Activated T-cell treated with anti-CD3 and anti-CD28 coated beads, Interleukin-2, amount 50 U/mL, for 72 hours (primary cell): ENCODE data around the gene OR1J1. TPM values are rescaled to one million over a fixed set of nuclear protein-coding genes. Genes with fewer than 3 reads are reported as not detected.

ENCODE experiments used
- ATAC-seq, 2 donors: fragments of 150-1000 bp; cut with Tn5 transposase; replicated peaks in 1 of 2; 2 replicates each; pipeline ENCODE4 v1.10.0; 2021; ENCODE audit warnings: moderate library complexity in 2 of 2, mild to moderate bottlenecking in 1 of 2
- DNase-seq, 2 donors: peaks; one replicate each; pipeline ENCODE4 v3.0.0; 2021 to 2022; ENCODE audit warnings: mixed read lengths in 1 of 2
- H3K27ac Mint-ChIP-seq: one replicate; pipeline ENCODE4 v1.8.0; 2022; ENCODE audit warnings: mild to moderate bottlenecking, moderate library complexity, mixed read lengths
- H3K27me3 Mint-ChIP-seq: one replicate; pipeline ENCODE4 v1.8.0; 2022; ENCODE audit warnings: low read depth, mixed read lengths
- H3K36me3 Mint-ChIP-seq, 2 donors: one replicate each; pipeline ENCODE4 v1.8.0; 2022; ENCODE audit warnings: mixed read lengths in 2 of 2, mild to moderate bottlenecking in 1 of 2; ENCODE audit not compliant: insufficient read depth in 2 of 2
- H3K4me1 Mint-ChIP-seq: one replicate; pipeline ENCODE4 v1.8.0; 2022; ENCODE audit warnings: low read depth, mixed read lengths
- H3K4me3 Mint-ChIP-seq, 2 donors: one replicate each; pipeline ENCODE4 v1.8.0; 2022; ENCODE audit warnings: mild to moderate bottlenecking in 2 of 2, mixed read lengths in 2 of 2, moderate library complexity in 2 of 2
- H3K9me3 Mint-ChIP-seq, 2 donors: one replicate each; pipeline ENCODE4 v1.8.0; 2022; ENCODE audit warnings: mixed read lengths in 2 of 2
- total RNA-seq, 2 donors: library from RNA; stranded (reverse); gene quantifications; one replicate each; pipeline ENCODE4 v1.2.3, GENCODE V29; 2022

Gene OR1J1
- total RNA-seq: not detected

- DNase-seq (no peak), ATAC-seq (no peak)
- H3K9me3 Mint-ChIP-seq: no peaks in the 10 kb centered on the region
- no peaks in the 10 kb centered on the region for H3K36me3 Mint-ChIP-seq
- peaks cover 7% of the 10 kb centered on the region for H3K4me1 Mint-ChIP-seq
- no peak within 1 kb of the TSS for H3K4me3 Mint-ChIP-seq
- H3K27me3 Mint-ChIP-seq: peaks cover 9% of the 10 kb centered on the region
- H3K27ac Mint-ChIP-seq: no peak within 1 kb of the TSS
Observed at GRCh38 chr9:122477826-122478225, at the start of gene OR1J1. Gene OR1J1, minus strand, starts transcription at chr9:122477926. Its CDS starts 0 bp downstream, at chr9:122477926.

- ATAC-seq (no peak), DNase-seq (no peak)
- peaks cover 14% of the 10 kb centered on the region for H3K27me3 Mint-ChIP-seq
- H3K36me3 Mint-ChIP-seq: no peaks in the 10 kb centered on the region
- no peak within 1 kb of the TSS for H3K4me3 Mint-ChIP-seq
- H3K4me1 Mint-ChIP-seq: no peaks in the 10 kb centered on the region
- H3K27ac Mint-ChIP-seq: no peak within 1 kb of the TSS
- peaks cover 0 to 3% of the 10 kb centered on the region in 2 donors for H3K9me3 Mint-ChIP-seq
Observed at GRCh38 chr9:122527193-122527592, 49.5 kb upstream of the OR1J1 start, which contains the start of gene OR1N1. Gene OR1N1, minus strand, starts transcription at chr9:122527293. Its CDS starts 0 bp downstream, at chr9:122527293.

- Mint-ChIP-seq H3K4me1 (no peaks in the 10 kb centered on the region), H3K27ac (no peak overlapping the region), H3K27me3 (peaks cover 14% of the 10 kb centered on the region), H3K9me3 (peaks cover 0 to 3% of the 10 kb centered on the region in 2 donors), H3K36me3 (no peaks in the 10 kb centered on the region), H3K4me3 (no peak overlapping the region)
- peak; percentile 19 for DNase-seq
- ATAC-seq: peak; percentile 75
Observed at GRCh38 chr9:122526602-122527001, 48.9 kb upstream of the OR1J1 start.

GRCh38 chr9:122519376-122519775 is 41.6 kb upstream of the OR1J1 start:
- peaks cover 0 to 3% of the 10 kb centered on the region in 2 donors for H3K9me3 Mint-ChIP-seq
- DNase-seq: no peak
- ATAC-seq: no peak

GRCh38 chr9:122518841-122519240 is 41.1 kb upstream of the OR1J1 start, which contains the start of gene OR1J4:
Gene OR1J4, plus strand, starts transcription at chr9:122519141. Its CDS starts 0 bp downstream, at chr9:122519141.
- Mint-ChIP-seq H3K27me3 (peaks cover 13% of the 10 kb centered on the region), H3K27ac (no peak within 1 kb of the TSS), H3K4me1 (no peaks in the 10 kb centered on the region), H3K4me3 (no peak within 1 kb of the TSS), H3K9me3 (peaks cover 0 to 3% of the 10 kb centered on the region in 2 donors), H3K36me3 (no peaks in the 10 kb centered on the region)
- DNase-seq: no peak
- no peak for ATAC-seq

More at GRCh38 chr9:122519376-122519775, 41.6 kb upstream of the OR1J1 start:
- Mint-ChIP-seq H3K4me1 (no peaks in the 10 kb centered on the region), H3K4me3 (no peak overlapping the region), H3K27ac (no peak overlapping the region), H3K27me3 (peaks cover 13% of the 10 kb centered on the region), H3K36me3 (no peaks in the 10 kb centered on the region)

GRCh38 chr9:122518226-122518625 is 40.5 kb upstream of the OR1J1 start:
- DNase-seq (no peak), ATAC-seq (no peak)
- Mint-ChIP-seq H3K27ac (no peak overlapping the region), H3K36me3 (no peaks in the 10 kb centered on the region), H3K4me3 (no peak overlapping the region), H3K9me3 (peaks cover 0 to 3% of the 10 kb centered on the region in 2 donors), H3K27me3 (peaks cover 11% of the 10 kb centered on the region), H3K4me1 (no peaks in the 10 kb centered on the region)

- Mint-ChIP-seq H3K27ac (no peak within 1 kb of the TSS), H3K4me1 (no peaks in the 10 kb centered on the region), H3K4me3 (no peak within 1 kb of the TSS), H3K27me3 (peaks cover 24% of the 10 kb centered on the region), H3K9me3 (no peaks in the 10 kb centered on the region), H3K36me3 (no peaks in the 10 kb centered on the region)
- no peak for DNase-seq
- no peak for ATAC-seq
Observed at GRCh38 chr9:122510502-122510901, 32.8 kb upstream of the OR1J1 start, which contains the start of gene OR1J2. Gene OR1J2, plus strand, starts transcription at chr9:122510802. Its CDS starts 0 bp downstream, at chr9:122510802.

GRCh38 chr9:122506964-122507363 is 29.2 kb upstream of the OR1J1 start:
- Mint-ChIP-seq H3K27me3 (peaks cover 24% of the 10 kb centered on the region), H3K9me3 (no peaks in the 10 kb centered on the region), H3K4me3 (no peak overlapping the region), H3K27ac (no peak overlapping the region), H3K36me3 (no peaks in the 10 kb centered on the region), H3K4me1 (no peaks in the 10 kb centered on the region)
- DNase-seq (no peak), ATAC-seq (no peak)

- peak in 1 of 2 donors; percentile 33 for ATAC-seq
- no peaks in the 10 kb centered on the region for H3K4me1 Mint-ChIP-seq
Observed at GRCh38 chr9:122498883-122499288, 21.2 kb upstream of the OR1J1 start.

GRCh38 chr9:122479062-122479461 is 1.3 kb upstream of the OR1J1 start:
- Mint-ChIP-seq H3K9me3 (no peaks in the 10 kb centered on the region), H3K27ac (no peak overlapping the region)

More at GRCh38 chr9:122498883-122499288, 21.2 kb upstream of the OR1J1 start:
- H3K36me3 Mint-ChIP-seq: peaks cover 2% of the 10 kb centered on the region in 2 donors
- H3K9me3 Mint-ChIP-seq: no peaks in the 10 kb centered on the region
- peaks cover 28% of the 10 kb centered on the region for H3K27me3 Mint-ChIP-seq
- H3K4me3 Mint-ChIP-seq: no peak overlapping the region
- no peak overlapping the region for H3K27ac Mint-ChIP-seq
- DNase-seq: peak; percentile 7 to 10

GRCh38 chr9:122477346-122477745 is 380 bp downstream of the OR1J1 start:
- Mint-ChIP-seq H3K27me3 (peaks cover 9% of the 10 kb centered on the region), H3K27ac (no peak overlapping the region), H3K36me3 (no peaks in the 10 kb centered on the region), H3K9me3 (no peaks in the 10 kb centered on the region), H3K4me1 (peaks cover 7% of the 10 kb centered on the region), H3K4me3 (no peak overlapping the region)
- ATAC-seq: peak; percentile 90 to 98
- DNase-seq: peak in 1 of 2 donors; percentile 14

More at GRCh38 chr9:122479062-122479461, 1.3 kb upstream of the OR1J1 start:
- DNase-seq (no peak), ATAC-seq (no peak)
- Mint-ChIP-seq H3K36me3 (no peaks in the 10 kb centered on the region), H3K27me3 (peaks cover 9% of the 10 kb centered on the region), H3K4me1 (peaks cover 7% of the 10 kb centered on the region), H3K4me3 (no peak overlapping the region)

GRCh38 chr9:122475717-122476116 is 2.0 kb downstream of the OR1J1 start:
- Mint-ChIP-seq H3K36me3 (no peaks in the 10 kb centered on the region), H3K27ac (no peak overlapping the region), H3K4me3 (no peak overlapping the region), H3K27me3 (peaks cover 9% of the 10 kb centered on the region), H3K4me1 (peaks cover 7% of the 10 kb centered on the region), H3K9me3 (no peaks in the 10 kb centered on the region)
- DNase-seq (no peak), ATAC-seq (no peak)

- no peak overlapping the region for H3K4me3 Mint-ChIP-seq
- no peaks in the 10 kb centered on the region for H3K9me3 Mint-ChIP-seq
- DNase-seq: no peak
- no peak for ATAC-seq
- no peaks in the 10 kb centered on the region for H3K36me3 Mint-ChIP-seq
- H3K27me3 Mint-ChIP-seq: peaks cover 9% of the 10 kb centered on the region
- no peak overlapping the region for H3K27ac Mint-ChIP-seq
- H3K4me1 Mint-ChIP-seq: peaks cover 7% of the 10 kb centered on the region
Observed at GRCh38 chr9:122474561-122474960, 3.2 kb downstream of the OR1J1 start.

GRCh38 chr9:122468735-122469134 is 9.0 kb downstream of the OR1J1 start:
- Mint-ChIP-seq H3K4me1 (peaks cover 9% of the 10 kb centered on the region), H3K27ac (no peak overlapping the region), H3K36me3 (no peaks in the 10 kb centered on the region), H3K4me3 (no peak overlapping the region), H3K9me3 (no peaks in the 10 kb centered on the region), H3K27me3 (no peaks in the 10 kb centered on the region)
- DNase-seq (no peak), ATAC-seq (no peak)
